Liver (tissue), 9 donors: ENCODE data around the gene GDF2. TPM values are rescaled to one million over a fixed set of nuclear protein-coding genes. Genes with fewer than 3 reads are reported as not detected.
A peak's percentile ranks its signal among the peaks of the same experiment; 100 is the strongest.

Experiments used
- DNase-seq: peaks from one replicate; pipeline ENCODE4 v3.0.0-alpha.2; 2017; ENCODE audit warnings: low spot score
- H3K27ac ChIP-seq, 2 donors: one replicate each; pipeline ENCODE4 v1.7.0; 2013; ENCODE audit warnings: inconsistent platforms in 2 of 2, low read length in 2 of 2, control low read depth in 1 of 2, low read depth in 1 of 2, mild to moderate bottlenecking in 1 of 2
- H3K27me3 ChIP-seq, 4 donors: one replicate each; pipeline versions ENCODE4 v1.6.1 to v1.7.0; 2013; ENCODE audit warnings: low read length in 3 of 4, inconsistent platforms in 1 of 4, mild to moderate bottlenecking in 1 of 4, moderate library complexity in 1 of 4; ENCODE audit not compliant: control insufficient read depth in 4 of 4, insufficient read depth in 4 of 4
- H3K36me3 ChIP-seq, 4 donors: one replicate each; pipeline versions ENCODE4 v1.6.1 to v1.7.0; 2013; ENCODE audit warnings: low read length in 3 of 4, mild to moderate bottlenecking in 3 of 4, low read depth in 1 of 4, moderate library complexity in 1 of 4; ENCODE audit not compliant: control insufficient read depth in 4 of 4, insufficient read depth in 3 of 4
- H3K4me1 ChIP-seq, 4 donors: one replicate each; pipeline versions ENCODE4 v1.6.1 to v1.7.0; 2013; ENCODE audit warnings: low read length in 3 of 4, mild to moderate bottlenecking in 3 of 4, moderate library complexity in 1 of 4; ENCODE audit not compliant: control insufficient read depth in 4 of 4, insufficient read depth in 4 of 4
- H3K4me3 ChIP-seq, 3 donors: one replicate each; pipeline versions ENCODE4 v1.6.1 to v1.7.0; 2013; ENCODE audit warnings: low read length in 3 of 3, control low read depth in 1 of 3, low read depth in 1 of 3, mild to moderate bottlenecking in 1 of 3
- H3K9ac ChIP-seq, 2 donors: one replicate each; pipeline ENCODE4 v1.7.0; 2013; ENCODE audit warnings: low read length in 2 of 2, mild to moderate bottlenecking in 2 of 2, moderate library complexity in 2 of 2, control low read depth in 1 of 2, low read depth in 1 of 2
- H3K9me3 ChIP-seq, 4 donors: one replicate each; pipeline versions ENCODE4 v1.6.1 to v1.7.0; 2013; ENCODE audit warnings: low read length in 3 of 4; ENCODE audit not compliant: control insufficient read depth in 4 of 4
- ATF3 ChIP-seq: IDR thresholded peaks from 2 replicates; pipeline ENCODE4 v1.6.1; 2016; ENCODE audit warnings: antibody characterized with exemption
- FOXA1 ChIP-seq: IDR thresholded peaks from 2 replicates; pipeline ENCODE4 v1.6.1; 2016; ENCODE audit warnings: antibody characterized with exemption
- FOXA2 ChIP-seq: IDR thresholded peaks from 2 replicates; pipeline ENCODE4 v1.6.1; 2016; ENCODE audit warnings: antibody characterized with exemption
- HNF4A ChIP-seq, 2 donors: conservative IDR thresholded peaks; 2 replicates each; pipeline ENCODE4 v1.6.1; 2016; ENCODE audit warnings: antibody characterized with exemption in 2 of 2, mild to moderate bottlenecking in 2 of 2
- HNF4G ChIP-seq: IDR thresholded peaks from 2 replicates; pipeline ENCODE4 v1.6.1; 2016; ENCODE audit warnings: antibody characterized with exemption
- JUND ChIP-seq, 2 donors: IDR thresholded peaks; 2 replicates each; pipeline ENCODE4 v1.6.1; 2016; ENCODE audit warnings: antibody characterized with exemption in 2 of 2
- MAX ChIP-seq: IDR thresholded peaks from 2 replicates; pipeline ENCODE4 v1.6.1; 2016; ENCODE audit warnings: antibody characterized with exemption
- NR2F2 ChIP-seq: IDR thresholded peaks from 2 replicates; pipeline ENCODE4 v1.6.1; 2016; ENCODE audit warnings: antibody characterized with exemption
- RAD21 ChIP-seq, 2 donors: IDR thresholded peaks; 2 replicates each; pipeline ENCODE4 v1.6.1; 2016; ENCODE audit warnings: antibody characterized with exemption in 2 of 2, mild to moderate bottlenecking in 2 of 2
- REST ChIP-seq: IDR thresholded peaks from 2 replicates; pipeline ENCODE4 v1.6.1; 2016; ENCODE audit warnings: antibody characterized with exemption, mild to moderate bottlenecking
- RXRA ChIP-seq, 2 donors: IDR thresholded peaks; 2 replicates each; pipeline ENCODE4 v1.6.1; 2017 to 2018; ENCODE audit warnings: antibody characterized with exemption in 2 of 2, mild to moderate bottlenecking in 1 of 2
- SP1 ChIP-seq: IDR thresholded peaks from 2 replicates; pipeline ENCODE4 v1.6.1; 2018; ENCODE audit warnings: antibody characterized with exemption, mild to moderate bottlenecking
- TAF1 ChIP-seq: conservative IDR thresholded peaks from 2 replicates; pipeline ENCODE4 v1.6.1; 2016; ENCODE audit warnings: antibody characterized with exemption, mild to moderate bottlenecking
- YY1 ChIP-seq: IDR thresholded peaks from 2 replicates; pipeline ENCODE4 v1.6.1; 2016; ENCODE audit warnings: antibody characterized with exemption, mild to moderate bottlenecking
- ZBTB33 ChIP-seq: IDR thresholded peaks from 2 replicates; pipeline ENCODE4 v1.6.1; 2016; ENCODE audit warnings: antibody characterized with exemption
- whole genome bisulfite sequencing: extraction: QIAGEN DNeasy Blood & Tissue Kit; methylation state at CpG from one replicate; pipeline ENCODE4 v1.1.7; 2013; 5-methylcytosine and 5-hydroxymethylcytosine counted together
- polyA plus RNA-seq, 2 donors: library from polyadenylated mRNA; stranded (reverse) in 1 of 2; unstranded in 1 of 2; fragments of 200-250 nt in 1 of 2; fragments of >200 nt in 1 of 2; fragmentation: Nextera tagmentation in 1 of 2; extraction: Ambion mirVana in 1 of 2; gene quantifications; one replicate each; pipeline versions ENCODE4 v1.2.1 to v1.2.3, GENCODE V29; 2013 to 2015
- total RNA-seq, 2 donors: library from RNA; depleted of rRNA; stranded (reverse); fragments of >200 nt; gene quantifications; one replicate each; pipeline ENCODE4 v1.2.3, GENCODE V29; 2014
- TF ChIP-seq, protein P1 (sequence below): fragments of 150-350 bp; IDR thresholded peaks from 2 replicates; pipeline ENCODE4 v1.5.1; 2017; ENCODE audit warnings: improper control_type of control experiment, low read depth, low read length; ENCODE audit not compliant: missing input control
- donor health status: healthy.
- donor health status: healthy.
- donor health status: healthy.
- donor health status: healthy.
- donor health status: healthy.

GDF2 gene
- total and polyA plus RNA-seq, 4 donors: 5.6 to 26.9 (median 14.5) TPM

- no peak for TF ChIP-seq YY1
- no peak overlapping the region for H3K27ac ChIP-seq
- H3K9me3 ChIP-seq: no peaks in the 10 kb centered on the region
- H3K4me1 ChIP-seq: no peaks in the 10 kb centered on the region
- no peak for DNase-seq
- H3K36me3 ChIP-seq: no peaks in the 10 kb centered on the region
- WGBS: 50% methylated on average over 10 of the region's 10 CpGs
- no peak overlapping the region for H3K4me3 ChIP-seq
- no peak overlapping the region for H3K9ac ChIP-seq
- H3K27me3 ChIP-seq: no peaks in the 10 kb centered on the region
These were observed 10.9 kb upstream of the GDF2 start for GRCh38 chr10:47311193-47311931.

DNA sequence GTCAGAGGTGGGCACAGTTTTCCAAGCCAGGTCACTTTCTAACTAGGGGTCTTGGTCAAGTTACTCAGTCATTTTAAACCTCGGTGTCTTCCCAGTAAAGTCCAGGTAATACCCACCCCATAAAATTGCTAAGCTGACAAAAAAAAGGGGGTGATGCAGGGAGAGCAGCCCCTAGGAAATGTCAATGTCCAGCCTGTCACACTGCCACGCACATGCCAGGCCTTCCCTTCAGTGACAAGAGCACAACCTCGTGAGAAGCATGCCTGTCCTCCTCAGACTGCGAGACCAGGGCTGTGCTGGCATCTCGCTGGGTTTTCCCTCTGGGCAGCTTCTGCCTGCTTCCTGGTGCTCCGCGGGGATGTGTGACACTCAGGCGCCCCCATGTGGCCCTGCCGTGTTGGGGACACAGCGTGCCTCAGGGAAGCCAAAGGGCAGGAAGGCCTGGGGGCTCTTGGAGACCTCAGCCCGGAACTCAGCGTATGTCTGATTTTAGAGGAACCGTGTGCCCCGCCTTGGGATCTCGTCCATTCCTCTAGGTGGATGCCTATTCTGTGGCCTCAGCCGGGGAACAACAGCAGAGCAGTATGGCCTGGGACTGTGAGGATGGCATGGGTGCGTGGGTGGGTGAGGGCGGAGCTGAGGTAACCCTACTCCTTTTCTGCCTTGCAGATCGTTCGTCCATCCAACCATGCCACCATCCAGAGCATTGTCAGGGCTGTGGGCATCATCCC is 10.2 kb upstream of the GDF2 start:
- Histone ChIP-seq H3K9ac (no peak overlapping the region), H3K27me3 (no peaks in the 10 kb centered on the region), H3K27ac (no peak overlapping the region), H3K4me3 (no peak overlapping the region), H3K9me3 (no peaks in the 10 kb centered on the region), H3K36me3 (no peaks in the 10 kb centered on the region), H3K4me1 (no peaks in the 10 kb centered on the region)
- 21% methylated on average over 20 of the region's 20 CpGs for WGBS
- TF ChIP-seq HNF4A (conservative IDR thresholded peaks at IDR 0.05) (no peak), YY1 (no peak), MAX (no peak), ZBTB33 (no peak), HNF4G (no peak), REST (no peak), FOXA2 (no peak), JUND (IDR thresholded peaks at IDR 0.05) (no peak), RAD21 (IDR thresholded peaks at IDR 0.05) (peak; percentile 89 to 97), ATF3 (no peak), NR2F2 (no peak), RXRA (IDR thresholded peaks at IDR 0.05) (no peak), TAF1 (no peak), SP1 (no peak), FOXA1 (no peak)
- TF ChIP-seq, protein P1, sequence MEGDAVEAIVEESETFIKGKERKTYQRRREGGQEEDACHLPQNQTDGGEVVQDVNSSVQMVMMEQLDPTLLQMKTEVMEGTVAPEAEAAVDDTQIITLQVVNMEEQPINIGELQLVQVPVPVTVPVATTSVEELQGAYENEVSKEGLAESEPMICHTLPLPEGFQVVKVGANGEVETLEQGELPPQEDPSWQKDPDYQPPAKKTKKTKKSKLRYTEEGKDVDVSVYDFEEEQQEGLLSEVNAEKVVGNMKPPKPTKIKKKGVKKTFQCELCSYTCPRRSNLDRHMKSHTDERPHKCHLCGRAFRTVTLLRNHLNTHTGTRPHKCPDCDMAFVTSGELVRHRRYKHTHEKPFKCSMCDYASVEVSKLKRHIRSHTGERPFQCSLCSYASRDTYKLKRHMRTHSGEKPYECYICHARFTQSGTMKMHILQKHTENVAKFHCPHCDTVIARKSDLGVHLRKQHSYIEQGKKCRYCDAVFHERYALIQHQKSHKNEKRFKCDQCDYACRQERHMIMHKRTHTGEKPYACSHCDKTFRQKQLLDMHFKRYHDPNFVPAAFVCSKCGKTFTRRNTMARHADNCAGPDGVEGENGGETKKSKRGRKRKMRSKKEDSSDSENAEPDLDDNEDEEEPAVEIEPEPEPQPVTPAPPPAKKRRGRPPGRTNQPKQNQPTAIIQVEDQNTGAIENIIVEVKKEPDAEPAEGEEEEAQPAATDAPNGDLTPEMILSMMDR: peak; percentile 77
- DNase-seq: peak; percentile 72
